Activated CD4-positive, CD25-positive, alpha-beta regulatory T cell (primary cell): ENCODE results near the gene SSTR5.

Experiments
- DNase-seq, 4 experiments: peaks; one replicate each; lab custom pipeline; 2025; lab: John Stamatoyannopoulos, UW

SSTR5 gene

DNA sequence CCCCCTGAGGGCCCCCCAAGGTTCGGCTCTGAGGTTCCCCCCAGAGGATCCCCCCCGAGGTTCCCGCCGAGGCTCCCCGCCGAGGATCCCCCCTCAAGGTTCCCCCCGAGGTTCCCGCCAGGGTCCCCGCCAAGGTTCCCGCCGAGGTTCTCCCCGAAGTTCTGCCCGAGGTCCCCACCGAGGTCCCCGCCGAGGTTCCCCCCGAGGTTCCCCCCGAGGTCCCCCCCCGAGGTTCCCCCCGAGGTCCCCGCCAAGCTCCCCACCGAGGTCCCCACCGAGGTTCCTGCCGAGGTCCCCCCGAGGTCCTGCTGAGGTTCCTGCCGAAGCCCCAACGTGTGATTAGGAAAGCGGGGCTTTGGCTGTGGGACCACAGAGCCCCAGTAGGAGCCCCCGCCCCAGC lies 32.2 kb upstream of the SSTR5 start:
- DNase-seq = no peak

DNA sequence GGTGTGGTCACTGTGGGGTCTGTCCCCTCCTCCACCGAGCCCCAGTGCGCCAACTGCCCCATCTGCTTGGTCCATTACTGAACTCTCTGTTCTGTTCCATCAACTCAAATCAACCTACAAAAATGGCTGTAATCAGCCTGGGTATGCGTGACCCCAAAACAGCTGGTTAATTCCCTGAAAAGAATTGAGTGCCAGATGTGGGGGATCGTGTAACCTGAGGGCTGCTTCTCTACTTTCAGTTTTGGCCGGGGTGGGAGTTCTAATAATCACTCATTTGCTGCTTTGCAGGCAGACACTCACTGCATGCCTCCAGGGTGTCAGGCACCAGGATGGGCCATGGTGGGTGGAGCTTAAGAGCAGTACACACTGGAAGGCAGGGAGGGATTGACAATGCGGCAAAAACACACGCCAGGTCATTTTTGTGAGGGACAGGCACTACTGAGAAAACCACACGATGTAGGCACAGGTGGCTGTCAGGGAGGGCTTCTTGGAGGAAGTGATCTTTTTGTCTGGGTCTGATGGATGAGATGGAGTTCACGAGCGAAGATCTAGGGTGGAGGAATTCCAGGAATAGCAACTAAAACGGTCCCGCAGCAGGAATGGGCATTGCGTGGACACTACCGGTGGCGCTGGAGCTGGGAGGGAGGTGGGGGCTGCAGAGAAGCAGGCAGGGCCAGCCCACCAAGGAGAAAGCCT lies 30.4 kb upstream of the SSTR5 start:
- DNase-seq = no peak

DNA sequence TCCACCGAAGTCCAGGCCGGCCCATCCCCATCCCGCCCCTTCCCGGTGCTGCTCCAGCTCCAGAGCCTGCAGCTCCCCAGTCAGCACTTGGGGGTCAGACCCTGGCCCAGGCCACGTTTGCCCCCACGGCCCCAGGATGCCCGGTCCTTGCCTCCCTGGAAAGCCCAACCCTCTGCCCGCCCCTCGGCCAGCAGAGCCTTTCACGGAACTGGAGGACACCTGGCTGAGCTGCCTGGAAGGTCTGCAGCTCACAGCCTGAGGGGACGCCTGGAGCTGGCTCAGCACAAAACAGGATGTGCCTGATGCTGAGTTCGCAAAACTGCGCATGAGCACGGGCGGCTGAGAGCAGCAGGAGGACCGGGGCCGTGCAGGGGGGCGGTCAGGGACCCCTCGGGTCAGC lies 29.7 kb upstream of the SSTR5 start:
- DNase-seq = no peak

DNA sequence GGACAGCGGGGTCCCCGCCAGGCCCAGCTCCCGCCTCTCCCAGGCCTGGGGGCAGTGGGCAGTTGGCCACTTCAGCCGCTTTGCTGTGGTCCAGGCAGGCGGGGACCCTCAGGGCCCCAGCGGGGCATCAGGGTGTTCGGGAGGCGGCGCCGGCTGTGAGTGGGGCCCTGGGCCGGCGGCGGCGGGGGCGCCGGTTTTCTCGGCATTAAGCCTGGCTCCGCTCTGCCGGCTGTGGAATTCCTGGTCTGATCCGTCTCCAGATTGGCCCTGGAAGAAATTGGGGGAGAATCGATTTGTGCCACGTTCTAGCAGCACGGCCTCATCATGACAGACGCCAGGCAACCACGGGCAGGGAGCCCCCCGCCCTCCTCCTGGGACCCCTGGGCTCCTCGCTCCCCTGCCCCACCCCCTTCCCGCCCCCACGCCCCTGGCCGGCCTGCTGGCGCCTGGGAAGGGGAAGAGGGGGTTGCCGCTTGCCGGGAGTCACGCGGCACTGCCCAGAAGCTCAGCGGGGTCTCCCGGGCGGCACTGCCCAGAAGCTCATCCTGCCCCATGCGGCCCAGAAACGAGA lies 28.6 kb upstream of the SSTR5 start:
- no peak for DNase-seq

DNA sequence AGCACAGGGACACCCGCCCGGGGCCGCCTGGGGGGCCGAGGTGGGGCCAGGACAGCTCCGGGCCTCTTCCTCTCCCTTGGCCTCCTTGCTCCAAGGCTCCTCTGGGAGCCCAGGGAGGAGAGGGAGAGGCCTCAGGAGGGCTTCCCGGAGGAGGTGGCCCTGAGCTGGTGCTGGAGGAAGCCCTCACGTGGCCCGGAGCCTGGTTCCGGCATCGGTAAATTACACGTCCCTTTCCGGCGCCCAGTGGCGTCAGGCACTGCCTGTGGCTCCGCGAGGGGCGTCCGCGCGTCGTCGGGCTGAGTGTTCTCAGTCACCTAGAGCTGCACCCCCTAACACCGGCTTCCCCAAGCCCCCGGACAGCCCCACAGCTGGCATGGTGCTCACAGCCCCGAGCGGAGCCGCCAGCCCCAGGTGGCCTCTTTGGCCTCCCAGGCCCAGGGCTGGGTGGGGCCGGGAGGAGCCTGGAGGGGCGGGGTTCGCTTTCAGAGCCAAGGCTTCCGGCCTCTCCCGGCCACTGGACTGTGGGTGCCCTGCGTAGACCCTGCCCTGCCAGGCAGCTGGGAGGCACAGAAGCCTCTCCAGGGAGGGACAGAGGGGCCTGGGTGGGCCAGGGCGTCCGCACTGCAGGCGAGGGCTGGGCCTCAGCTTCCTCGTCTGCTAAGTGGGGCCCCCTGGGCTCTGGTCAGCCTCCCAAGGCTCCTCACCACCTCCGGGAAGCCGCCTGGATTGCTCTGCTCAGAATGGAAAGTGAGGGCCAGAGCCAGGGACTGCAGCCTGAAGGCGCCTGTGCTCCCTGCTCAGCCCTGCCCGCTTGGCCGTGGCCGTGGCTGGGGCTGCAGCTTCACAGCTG lies 27.9 kb upstream of the SSTR5 start:
- DNase-seq = no peak

DNA sequence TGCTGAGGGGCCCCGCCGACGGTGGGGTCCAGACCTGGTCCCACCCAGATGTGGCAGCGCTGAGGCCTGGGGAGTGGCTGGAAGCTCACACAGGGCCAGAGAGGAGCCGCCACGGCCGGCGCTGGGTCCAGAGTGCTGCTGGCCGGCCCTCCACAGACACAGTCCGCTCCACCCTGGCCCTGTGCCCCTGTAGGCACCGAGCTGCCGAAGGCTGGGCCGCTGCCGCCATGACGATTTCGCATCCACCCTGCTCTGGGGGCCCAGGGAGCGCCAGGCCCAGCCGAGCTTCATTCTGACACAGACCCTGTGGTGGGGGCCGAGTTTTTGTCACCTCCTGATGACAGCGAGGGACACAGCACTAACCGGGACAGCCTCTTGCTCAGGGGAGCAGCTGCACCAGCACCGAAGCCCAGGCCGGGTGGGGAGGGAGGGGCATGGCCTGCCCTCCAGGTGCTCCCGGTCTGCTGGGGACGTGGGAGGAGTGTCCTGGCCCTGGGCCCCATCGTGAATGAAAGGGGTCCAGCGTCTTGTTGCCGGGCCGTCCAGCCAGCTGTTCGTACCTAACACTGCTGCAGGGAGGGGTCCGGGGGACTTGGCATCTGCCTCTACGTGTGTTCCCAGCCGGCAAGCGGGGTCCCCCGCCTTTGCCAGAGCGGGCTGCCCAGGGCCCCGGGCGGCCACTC lies 27.1 kb upstream of the SSTR5 start:
- DNase-seq = no peak

DNA sequence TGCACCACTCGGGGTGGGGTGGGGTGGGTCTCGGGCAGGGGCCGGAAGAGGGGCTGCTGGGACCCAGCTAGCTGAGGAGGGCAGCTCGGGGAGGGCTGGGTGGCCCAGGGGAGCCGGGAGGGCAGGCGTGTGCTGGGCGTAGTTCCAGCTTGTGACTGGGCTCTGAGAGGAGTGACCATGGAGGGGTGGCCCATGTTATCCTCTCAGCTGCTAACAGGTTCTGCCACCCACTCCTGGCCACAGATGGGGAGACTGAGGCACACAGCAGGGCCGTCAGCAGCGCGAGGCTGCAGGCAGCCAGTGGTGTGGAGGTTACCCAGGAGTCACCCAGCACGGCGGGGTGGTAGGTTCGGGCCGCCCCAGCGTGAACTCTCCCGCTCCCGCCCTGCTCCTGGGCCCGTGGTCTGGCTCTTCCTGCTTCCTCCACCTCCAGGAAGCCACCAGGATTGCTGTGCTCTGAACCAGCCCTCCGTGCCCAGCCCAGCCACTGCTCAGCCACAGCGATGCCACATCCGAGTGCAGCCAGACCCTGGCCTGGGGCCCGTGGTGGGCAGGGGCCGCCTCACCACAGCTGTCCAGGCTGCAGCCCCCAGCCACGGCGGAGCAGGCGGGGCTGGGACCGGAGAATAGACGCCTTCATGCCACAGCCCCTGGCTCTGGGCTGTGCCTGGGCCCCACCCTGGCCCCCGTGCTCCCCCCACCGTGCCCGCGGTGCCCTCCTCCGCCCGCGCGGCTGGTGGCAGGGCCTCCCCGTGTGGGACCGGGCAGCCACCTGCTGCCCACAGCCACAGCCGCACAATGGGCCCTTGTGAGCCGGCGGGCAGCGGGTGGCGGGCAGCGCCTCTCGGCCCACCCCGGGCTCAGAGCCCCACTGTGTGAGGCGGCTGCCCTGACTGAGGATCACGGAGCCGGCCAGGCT lies 26.3 kb upstream of the SSTR5 start:
- no peak for DNase-seq

DNA sequence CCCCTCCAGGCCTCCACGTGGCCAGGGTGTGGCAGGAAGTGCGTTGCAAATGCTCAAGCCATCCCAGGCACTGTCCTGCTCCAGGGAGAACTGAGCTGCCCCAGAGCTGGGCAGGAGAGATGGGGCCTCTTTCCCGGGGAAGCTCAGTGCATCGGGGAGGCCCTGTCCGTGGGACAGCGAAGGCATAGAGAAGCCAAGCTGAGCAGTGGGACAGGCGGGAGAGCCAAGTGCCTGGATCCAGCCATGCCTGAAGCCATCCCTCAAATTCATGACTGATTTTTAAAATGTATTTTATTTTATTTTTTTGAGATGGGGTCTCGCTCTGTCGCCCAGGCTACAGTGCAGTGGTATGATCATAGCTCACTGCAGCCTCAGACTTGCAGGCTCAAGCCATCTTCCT lies 25.4 kb upstream of the SSTR5 start:
- DNase-seq = no peak

DNA sequence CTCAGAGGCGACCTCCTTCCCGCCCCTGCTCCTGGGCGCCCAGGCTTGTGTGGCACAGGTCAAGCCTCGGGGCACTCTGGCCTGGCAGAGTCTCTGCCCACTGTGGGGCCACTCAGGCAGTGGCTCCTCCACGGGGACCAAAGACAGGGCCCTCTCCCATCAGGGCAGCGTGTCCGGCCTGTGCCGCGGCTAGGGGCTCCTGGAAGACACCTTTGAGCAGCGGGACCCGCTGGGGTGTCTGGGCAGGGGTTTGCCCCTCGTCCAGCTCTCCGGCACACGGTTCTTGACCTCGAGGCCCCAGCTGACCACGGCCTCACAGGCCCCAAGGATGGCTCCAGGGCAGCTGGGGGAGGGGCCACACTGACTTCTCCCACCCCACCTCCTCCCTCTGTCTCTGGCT lies 24.7 kb upstream of the SSTR5 start:
- no peak for DNase-seq

DNA sequence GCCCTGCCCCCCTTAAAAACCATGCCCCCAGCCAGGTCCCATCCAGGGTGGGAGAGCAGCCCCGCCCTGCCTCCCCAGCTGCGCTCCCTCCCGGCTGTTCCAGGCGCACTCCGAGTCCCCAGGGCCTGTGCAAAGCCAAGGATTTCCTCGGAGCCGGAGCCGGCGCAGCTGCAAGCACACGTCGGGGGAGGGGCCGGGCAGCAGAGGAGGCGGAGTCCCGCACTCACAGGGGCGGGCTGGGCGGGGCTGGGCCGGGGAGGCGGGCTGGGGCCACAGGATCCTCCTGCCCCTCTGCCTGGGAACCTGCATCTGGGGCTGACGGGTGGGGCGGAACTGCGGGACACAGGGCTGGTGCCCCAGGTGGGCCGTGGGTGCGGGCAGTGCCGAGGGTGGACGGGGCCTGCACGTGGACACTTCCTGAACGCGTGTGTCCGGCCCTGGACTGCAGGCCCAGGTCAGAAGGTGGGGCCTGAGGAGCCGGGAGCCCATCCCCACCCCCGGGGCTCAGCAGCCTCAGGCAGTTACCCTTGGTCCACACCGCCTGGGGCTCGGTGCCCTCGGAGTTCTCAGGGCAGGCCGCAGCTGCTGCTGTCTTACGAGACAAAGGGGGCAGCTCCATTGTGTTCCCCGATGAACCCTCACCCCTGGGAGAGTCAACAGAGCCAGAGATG lies 24.0 kb upstream of the SSTR5 start:
- no peak for DNase-seq

DNA sequence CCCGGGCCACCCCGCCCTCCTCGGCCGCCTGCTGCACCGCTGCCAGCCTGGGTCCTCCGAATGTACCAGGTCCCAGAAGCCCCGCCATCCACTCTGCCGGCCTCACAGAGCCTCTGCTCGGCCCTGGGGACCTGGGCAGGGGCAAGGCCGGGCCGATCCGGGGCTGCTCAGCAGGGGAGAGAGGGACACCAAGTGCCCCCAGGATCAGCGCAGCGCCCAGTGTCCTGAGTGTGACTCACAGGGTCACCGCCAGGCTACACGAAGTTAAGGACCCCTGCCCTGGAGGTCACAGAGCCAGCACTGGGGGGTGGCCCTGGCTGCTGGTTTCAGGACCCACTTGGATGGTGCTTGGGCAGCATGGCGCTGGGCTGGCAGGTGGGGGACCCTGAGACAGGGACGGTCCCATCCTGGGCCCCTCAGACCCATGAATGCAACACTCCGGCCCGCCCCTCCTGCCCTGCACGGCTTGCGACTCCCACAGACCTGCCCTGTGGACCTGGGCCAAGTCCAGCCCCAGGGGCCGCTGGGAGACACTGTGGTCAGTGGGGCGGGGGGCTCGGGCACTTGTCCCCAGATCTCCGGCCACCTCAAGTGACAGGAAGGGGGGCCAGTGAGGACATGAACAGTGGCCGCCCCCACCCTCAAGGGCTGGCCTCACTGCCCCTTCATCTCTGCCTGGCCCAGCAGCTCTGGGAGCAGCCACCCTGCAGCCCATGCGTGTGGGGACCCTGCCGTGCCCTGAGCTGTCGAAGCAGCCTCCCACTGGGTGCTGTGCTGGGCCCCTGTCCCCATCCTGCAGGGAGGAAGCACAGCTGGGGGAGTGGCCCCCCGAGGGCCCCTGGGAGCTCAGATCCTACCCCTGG lies 23.2 kb upstream of the SSTR5 start:
- no peak for DNase-seq

DNA sequence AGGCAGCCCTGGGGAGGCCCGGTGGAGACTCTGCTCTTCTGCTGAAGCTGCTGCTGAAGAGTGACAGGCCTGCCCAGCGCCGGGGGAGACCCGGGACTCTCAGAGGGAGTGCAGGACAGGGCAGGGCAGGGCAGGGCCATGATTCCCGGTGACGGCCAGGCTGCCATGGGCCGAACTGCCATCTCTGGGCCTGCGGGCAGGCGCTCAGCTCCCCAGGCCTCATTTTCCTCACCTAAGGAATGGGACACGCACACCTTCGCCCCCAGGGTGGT lies 22.6 kb upstream of the SSTR5 start:
- no peak for DNase-seq

DNA sequence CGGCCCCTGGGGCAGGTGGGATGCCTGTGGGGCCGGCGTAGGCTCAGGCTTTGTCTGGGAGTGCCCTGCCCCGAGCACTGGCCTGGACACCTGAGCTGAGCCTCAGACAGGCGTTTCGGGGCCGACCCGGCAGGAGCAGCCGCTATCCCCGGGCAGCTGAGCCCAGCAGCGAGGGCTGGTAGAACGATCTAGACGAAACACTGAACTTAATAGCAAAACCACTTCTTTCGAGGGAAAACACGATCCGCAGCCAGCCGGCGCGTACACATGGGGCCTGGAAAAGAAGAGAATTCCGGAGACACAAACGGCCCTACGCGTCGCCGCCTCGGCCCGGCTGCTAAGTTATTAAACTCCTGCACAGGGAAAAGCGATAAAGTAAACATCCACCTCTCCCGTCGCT lies 22.0 kb upstream of the SSTR5 start:
- DNase-seq = no peak

DNA sequence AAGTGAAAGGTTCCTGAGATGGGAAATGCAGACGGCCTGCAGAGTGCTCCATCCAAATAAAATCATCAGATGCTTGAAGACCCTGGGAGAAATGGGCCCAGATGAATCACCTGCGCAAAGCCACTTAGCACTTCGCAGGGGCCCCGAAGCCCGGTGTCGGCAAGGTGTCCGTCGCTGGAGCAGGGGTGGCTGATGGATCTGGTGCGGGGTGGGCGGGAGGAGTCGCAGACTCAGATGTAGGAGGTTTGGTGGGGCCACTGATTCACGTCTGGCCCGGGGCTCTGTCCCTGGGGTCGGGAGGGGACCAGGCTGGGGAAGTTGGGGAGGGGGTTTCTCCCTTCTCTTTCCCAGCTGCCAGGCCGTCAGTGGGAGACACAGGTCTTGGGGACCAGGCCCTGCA lies 21.6 kb upstream of the SSTR5 start:
- DNase-seq = no peak

DNA sequence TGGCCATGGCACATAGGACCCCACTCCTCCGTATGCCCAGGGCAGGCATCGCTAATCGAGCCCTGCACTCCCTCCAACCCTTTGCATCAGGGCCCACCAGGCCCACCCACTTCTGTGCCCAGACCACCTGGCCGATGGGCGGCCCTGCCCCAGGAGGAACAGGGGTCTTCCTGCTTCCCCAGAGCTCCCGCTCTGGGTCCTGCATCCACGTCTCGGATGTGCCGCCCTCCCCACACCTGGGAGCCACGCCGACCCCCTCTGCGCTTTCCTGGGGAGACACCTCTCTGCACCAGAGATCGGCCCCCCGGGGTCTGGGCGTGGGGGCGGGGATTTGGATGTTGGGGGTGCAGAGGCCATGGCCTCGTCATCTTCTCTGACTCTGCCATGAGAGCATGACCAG lies 21.1 kb upstream of the SSTR5 start:
- no peak for DNase-seq

DNA sequence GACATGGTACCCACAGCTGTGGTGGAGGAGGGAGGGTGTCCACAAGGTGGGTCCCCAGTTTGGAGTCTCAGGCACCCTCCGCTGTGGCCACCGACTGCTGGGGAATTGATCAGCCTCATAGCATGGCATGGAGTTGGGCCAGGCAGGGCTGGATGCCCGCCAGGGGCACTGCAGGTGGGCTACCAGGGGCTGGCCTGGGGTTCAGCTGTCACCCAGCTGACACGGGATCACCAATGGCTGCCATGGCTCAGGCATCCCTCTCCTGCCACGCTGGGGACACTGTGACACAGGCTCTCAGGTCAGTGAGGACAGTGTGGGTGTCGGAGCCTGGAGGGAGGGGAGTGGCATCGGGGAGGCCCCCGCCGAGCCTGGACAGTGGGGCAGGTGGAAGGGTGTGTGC lies 19.8 kb upstream of the SSTR5 start:
- DNase-seq = no peak

DNA sequence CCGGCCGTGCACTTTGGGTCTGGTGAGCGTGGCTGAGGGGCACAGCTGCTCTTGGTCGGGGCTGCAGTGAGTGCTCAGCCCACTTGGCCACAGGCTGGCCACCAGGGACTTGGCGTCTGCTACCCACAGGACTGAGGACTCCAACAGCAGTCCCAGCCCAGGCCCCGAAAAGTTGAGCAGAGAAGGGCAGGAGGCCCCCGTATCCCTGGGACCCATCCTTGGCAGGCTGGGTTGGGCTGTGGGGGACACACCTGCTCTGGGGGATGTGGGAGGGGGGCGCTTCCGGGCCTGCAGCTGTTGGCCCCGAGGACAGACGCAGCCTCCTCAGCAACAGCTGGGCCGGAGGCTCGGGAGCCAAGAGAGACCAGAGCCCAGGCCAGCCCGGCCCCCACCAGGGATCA lies 19.4 kb upstream of the SSTR5 start:
- no peak for DNase-seq

DNA sequence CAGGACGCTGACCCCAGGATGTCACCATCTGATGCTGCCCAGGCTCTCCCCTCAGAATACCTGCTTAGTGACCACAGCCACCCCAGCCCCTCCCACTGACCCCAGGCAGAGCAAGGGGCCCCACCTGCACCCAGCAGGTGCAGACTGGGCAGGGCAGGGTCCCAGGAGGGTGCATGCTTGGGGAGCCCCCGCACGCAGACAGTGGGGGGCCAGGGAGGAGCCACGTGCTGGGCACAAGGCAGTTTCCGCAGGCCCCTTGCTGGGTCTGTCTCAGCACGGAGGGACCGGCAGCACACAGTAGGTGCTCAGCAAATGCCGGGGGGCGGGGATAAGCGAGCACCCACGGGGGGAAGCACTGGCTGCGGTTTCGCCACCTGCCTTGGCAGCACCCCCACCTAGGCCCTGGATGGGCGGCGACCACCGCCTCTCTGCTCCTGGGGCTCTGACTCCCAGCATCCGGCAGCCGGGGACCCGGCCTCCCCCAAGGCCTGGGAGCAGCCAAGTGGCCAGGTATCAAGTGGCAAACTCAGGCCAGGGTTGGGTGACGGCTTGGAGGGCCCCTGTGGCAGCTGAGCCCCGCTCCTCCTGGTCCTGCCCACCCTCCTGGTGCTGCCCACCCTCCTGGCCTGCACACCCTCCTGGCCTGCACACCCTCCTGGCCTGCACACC lies 18.7 kb upstream of the SSTR5 start:
- no peak for DNase-seq

DNA sequence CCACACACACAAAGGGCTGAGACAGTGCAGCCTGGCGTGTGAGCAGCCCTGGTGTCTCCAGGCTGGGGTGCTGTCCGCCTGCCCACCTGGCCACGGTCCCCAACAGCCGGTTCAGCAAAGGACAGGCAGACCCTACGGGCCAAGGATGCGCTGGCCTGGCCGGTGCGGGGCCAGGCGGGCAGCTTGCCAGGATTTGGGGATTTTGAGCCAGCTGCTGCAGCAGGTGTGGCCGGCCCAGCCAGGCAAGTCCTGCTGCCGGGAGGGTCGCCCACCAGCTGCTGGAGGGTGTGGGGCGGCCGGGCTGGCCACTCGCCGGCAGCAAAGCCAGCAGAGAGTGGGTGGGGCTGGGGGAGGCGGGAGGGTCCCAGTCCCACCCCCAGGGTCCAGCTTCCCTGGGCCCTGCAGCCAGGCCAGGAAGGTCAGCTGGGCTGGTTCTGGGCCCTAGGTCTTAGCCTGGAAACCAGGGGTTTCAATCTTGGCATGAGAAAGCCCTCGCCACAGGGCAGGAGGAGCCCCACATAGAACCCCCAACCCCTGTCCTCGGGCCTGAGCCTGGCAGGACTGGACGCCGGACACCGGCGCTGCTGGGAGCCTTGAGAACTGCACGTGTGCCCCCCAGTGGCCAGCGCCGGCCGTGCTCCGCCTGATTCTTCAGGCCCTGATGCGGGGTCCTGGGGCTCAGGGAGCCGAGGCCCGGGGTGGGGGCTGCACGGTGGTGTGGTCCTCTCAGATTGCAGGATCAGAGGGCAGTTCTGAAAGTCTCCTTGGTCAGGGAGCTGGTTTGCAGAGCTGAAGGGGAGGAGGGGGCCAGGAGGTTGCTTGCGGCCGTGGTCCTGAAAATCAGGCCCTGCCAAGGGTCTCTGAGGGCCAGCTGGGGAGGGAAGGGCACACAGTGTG lies 17.6 kb upstream of the SSTR5 start:
- no peak for DNase-seq
